Measurements from ENCODE around the gene LRP4. TPM values are rescaled to one million over a fixed set of nuclear protein-coding genes. Genes with fewer than 3 reads are reported as not detected.

LRP4 gene
- total RNA-seq, 1 experiment from 2014 or later, result 11.6 TPM

DNA sequence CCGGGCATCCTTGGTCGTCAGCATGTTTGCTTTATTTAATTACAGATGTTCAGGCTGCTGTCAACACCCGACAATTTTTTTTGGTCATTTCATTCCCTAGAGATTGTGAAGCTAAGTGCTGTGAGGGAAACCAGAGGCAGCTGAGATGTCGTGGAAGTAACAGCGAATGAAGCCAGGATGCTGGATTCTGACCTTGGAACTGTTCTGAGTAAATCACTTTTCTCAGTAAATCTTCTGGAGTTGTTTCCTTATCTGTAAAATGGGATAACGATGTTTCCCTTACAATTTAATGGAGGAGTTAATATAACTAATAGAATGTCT lies 71.9 kb downstream of the LRP4 start:
- peak overlapping the region; percentile 91 to 96 for H3K4me3 Mint-ChIP-seq
- Histone ChIP-seq H3K79me2 (ENCODE audit: insufficient read depth, low read length) (peaks cover 27% of the 10 kb centered on the region; the same call in 1 of the 2 replicates), H4K91ac (ENCODE audit: insufficient read length, low read depth, low read length) (no peak overlapping the region), H4K8ac (replicated peaks; ENCODE audit: insufficient read length, low read depth, low read length) (no peak overlapping the region), H3K9ac (ENCODE audit: extremely low read depth, insufficient read length, low read length) (peak overlapping the region; percentile 1), H2BK120ac (ENCODE audit: low read depth, low read length, poor library complexity, severe bottlenecking) (no peak overlapping the region), H2AFZ (ENCODE audit: low read length) (no peak overlapping the region), H2AK5ac (ENCODE audit: insufficient read length, low read length) (no peak overlapping the region), H3K23ac (ENCODE audit: insufficient read length, low read depth, low read length) (no peak overlapping the region), H4K20me1 (ENCODE audit: control insufficient read depth, insufficient read depth, insufficient read length) (no peaks in the 10 kb centered on the region), H3K56ac (ENCODE audit: insufficient read length, low read depth, low read length) (no peak overlapping the region), H3K14ac (ENCODE audit: insufficient read depth, low read length) (no peak overlapping the region), H2BK5ac (ENCODE audit: insufficient read length, low read length) (no peak overlapping the region), H2BK20ac (ENCODE audit: low read depth, low read length, poor library complexity, severe bottlenecking) (no peak overlapping the region), H3K27me3 (ENCODE audit: insufficient read depth, low read length) (no peaks in the 10 kb centered on the region), H2BK15ac (ENCODE audit: low read depth, low read length) (no peak overlapping the region), H3K18ac (ENCODE audit: insufficient read length, low read depth, low read length) (no peak overlapping the region), H3K4me2 (ENCODE audit: insufficient read depth, insufficient read length, low read length) (peak overlapping the region; percentile 63), H2BK12ac (ENCODE audit: insufficient read length, low read depth, low read length) (no peak overlapping the region), H3K4ac (ENCODE audit: low read depth, low read length) (no peak overlapping the region), H3K79me1 (ENCODE audit: insufficient read depth, low read depth, low read length, poor library complexity, severe bottlenecking) (no peaks in the 10 kb centered on the region), H3T11ph (ENCODE audit: low read length) (no peak overlapping the region), H3K27ac (ENCODE audit: insufficient read length, low read depth, low read length) (no peak overlapping the region), H3K23me2 (ENCODE audit: insufficient read length, low read depth, low read length, poor library complexity, severe bottlenecking) (no peaks in the 10 kb centered on the region), H4K5ac (ENCODE audit: insufficient read length, low read depth, low read length) (no peak overlapping the region), H3K4me1 (ENCODE audit: insufficient read depth, low read length) (no peaks in the 10 kb centered on the region), H3K9me3 (ENCODE audit: control insufficient read depth, low read depth, low read length) (no peaks in the 10 kb centered on the region)
- peaks cover 11 to 31% (median 27%) of the 10 kb centered on the region in 3 experiments; a peak in 6 of 7 replicates for H3K36me3 Mint-ChIP-seq (ENCODE audit: insufficient read depth in 1 of 3, low read depth in 3 of 3)
- no CpG with 5 or more reads among the region's 6 CpGs for WGBS (ENCODE audit: extremely low coverage, insufficient read length, low lambda C conversion rate)
- peaks cover 28 to 40% of the 10 kb centered on the region in 2 experiments for H3K4me1 Mint-ChIP-seq
- peak overlapping the region in 2 of 3 experiments; percentile 94 to 98; a peak in 5 of 7 replicates for H3K27ac Mint-ChIP-seq
- TF ChIP-seq, protein P1, sequence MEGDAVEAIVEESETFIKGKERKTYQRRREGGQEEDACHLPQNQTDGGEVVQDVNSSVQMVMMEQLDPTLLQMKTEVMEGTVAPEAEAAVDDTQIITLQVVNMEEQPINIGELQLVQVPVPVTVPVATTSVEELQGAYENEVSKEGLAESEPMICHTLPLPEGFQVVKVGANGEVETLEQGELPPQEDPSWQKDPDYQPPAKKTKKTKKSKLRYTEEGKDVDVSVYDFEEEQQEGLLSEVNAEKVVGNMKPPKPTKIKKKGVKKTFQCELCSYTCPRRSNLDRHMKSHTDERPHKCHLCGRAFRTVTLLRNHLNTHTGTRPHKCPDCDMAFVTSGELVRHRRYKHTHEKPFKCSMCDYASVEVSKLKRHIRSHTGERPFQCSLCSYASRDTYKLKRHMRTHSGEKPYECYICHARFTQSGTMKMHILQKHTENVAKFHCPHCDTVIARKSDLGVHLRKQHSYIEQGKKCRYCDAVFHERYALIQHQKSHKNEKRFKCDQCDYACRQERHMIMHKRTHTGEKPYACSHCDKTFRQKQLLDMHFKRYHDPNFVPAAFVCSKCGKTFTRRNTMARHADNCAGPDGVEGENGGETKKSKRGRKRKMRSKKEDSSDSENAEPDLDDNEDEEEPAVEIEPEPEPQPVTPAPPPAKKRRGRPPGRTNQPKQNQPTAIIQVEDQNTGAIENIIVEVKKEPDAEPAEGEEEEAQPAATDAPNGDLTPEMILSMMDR (conservative IDR thresholded peaks at IDR 0.05), result no peak
- peaks cover 7 to 19% of the 10 kb centered on the region in 2 experiments; a peak in 4 of 5 replicates for H3K9me3 Mint-ChIP-seq
- no peak for DNase-seq
- H3K27me3 Mint-ChIP-seq (ENCODE audit: low read depth), result peaks cover 7% of the 10 kb centered on the region; the same call in 1 of the 2 replicates
